Prostate gland (tissue), 2 donors: ENCODE results near the gene RPL9.

Experiments used
- POLR2AphosphoS5 ChIP-seq: sonication (generic); formaldehyde crosslinking; IDR thresholded peaks from one replicate; pipeline ENCODE4 v1.6.1; 2017; ENCODE audit warnings: antibody characterized with exemption
- TF ChIP-seq, protein P1 (sequence below), 4 experiments: fragments of 200-600 bp in 2 of 4; fragments of 450-650 bp in 2 of 4; sonication (generic) in 2 of 4; IDR thresholded peaks; 1 replicate in 3 of 4; 2 replicates in 1 of 4; pipeline ENCODE4 v1.5.1; 2016 to 2019; ENCODE audit warnings: antibody characterized with exemption in 4 of 4, mild to moderate bottlenecking in 2 of 4, moderate library complexity in 2 of 4

DNA sequence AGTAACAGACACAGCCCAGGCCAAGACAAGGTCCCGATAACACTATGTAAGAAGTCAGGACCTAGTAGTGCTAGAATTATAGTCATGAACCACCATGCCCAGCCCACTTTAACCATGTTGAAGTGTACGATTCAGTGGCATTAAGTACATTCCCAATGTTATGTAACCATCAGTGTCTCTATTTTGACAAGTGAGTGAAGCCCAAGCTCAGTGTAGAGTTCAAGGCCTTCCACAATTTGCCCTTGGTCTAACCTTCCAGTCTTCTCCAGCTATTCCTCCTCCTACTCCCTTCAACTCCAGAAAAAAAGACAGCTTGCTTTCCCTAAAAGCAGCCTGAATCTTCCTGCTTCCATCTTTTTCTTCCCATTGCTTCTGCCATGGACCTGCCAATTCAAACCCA, 31.6 kb upstream of the RPL9 start:
- TF ChIP-seq, protein P1, sequence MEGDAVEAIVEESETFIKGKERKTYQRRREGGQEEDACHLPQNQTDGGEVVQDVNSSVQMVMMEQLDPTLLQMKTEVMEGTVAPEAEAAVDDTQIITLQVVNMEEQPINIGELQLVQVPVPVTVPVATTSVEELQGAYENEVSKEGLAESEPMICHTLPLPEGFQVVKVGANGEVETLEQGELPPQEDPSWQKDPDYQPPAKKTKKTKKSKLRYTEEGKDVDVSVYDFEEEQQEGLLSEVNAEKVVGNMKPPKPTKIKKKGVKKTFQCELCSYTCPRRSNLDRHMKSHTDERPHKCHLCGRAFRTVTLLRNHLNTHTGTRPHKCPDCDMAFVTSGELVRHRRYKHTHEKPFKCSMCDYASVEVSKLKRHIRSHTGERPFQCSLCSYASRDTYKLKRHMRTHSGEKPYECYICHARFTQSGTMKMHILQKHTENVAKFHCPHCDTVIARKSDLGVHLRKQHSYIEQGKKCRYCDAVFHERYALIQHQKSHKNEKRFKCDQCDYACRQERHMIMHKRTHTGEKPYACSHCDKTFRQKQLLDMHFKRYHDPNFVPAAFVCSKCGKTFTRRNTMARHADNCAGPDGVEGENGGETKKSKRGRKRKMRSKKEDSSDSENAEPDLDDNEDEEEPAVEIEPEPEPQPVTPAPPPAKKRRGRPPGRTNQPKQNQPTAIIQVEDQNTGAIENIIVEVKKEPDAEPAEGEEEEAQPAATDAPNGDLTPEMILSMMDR (IDR thresholded peaks at IDR 0.05) = no peak
- TF ChIP-seq POLR2AphosphoS5 = no peak
